Loucy (cell line): Measurements from ENCODE around the gene CNTN1.

Experiments used
- CTCF ChIP-seq: fragments of 200-600 bp; sonication (generic); conservative IDR thresholded peaks from 2 replicates; pipeline ENCODE4 v1.5.1; 2014; ENCODE audit warnings: mild to moderate bottlenecking, antibody characterized with exemption, low read length
- EZH2phosphoT487 ChIP-seq: fragments of 200-600 bp; IDR thresholded peaks from 2 replicates; pipeline ENCODE4 v1.6.1; 2018; ENCODE audit warnings: antibody characterized with exemption, mild to moderate bottlenecking, moderate library complexity, borderline replicate concordance

- no peak for TF ChIP-seq CTCF
- no peak for TF ChIP-seq EZH2phosphoT487
Measured at GRCh38 chr12:40760821-40761220, 68.6 kb downstream of the CNTN1 start.
